ENCODE results near the gene CTSV.
"Not testable (repeated sequence)": the region's sequence is repeated elsewhere in the genome, so short reads cannot be mapped to it uniquely, and the experiment has no call there.

- not testable (repeated sequence) for TF ChIP-seq CTCF, POLR2A (IDR thresholded peaks at IDR 0.05)
These were observed 26.3 kb downstream of the CTSV start for GRCh38 chr9:97012617-97013016.
